H1 (cell line): ENCODE measurements around the gene TRAPPC2L. TPM values are rescaled to one million over a fixed set of nuclear protein-coding genes. Genes with fewer than 3 reads are reported as not detected.

Experiments
- CTCF ChIA-PET: fragments of 300-600 bp; sonication (Branson Sonifier 250); formaldehyde crosslinking; loops from one replicate; lab custom pipeline; 2021; ENCODE audit not compliant: partially characterized antibody; lab: Charles Lee
- POLR2A ChIA-PET: fragments of 300-600 bp; sonication (Branson Sonifier 250); formaldehyde crosslinking; loops from one replicate; lab custom pipeline; 2021; ENCODE audit warnings: inconsistent platforms; ENCODE audit not compliant: partially characterized antibody; lab: Charles Lee
- DNase-seq, 2 experiments: peaks; one replicate each; pipeline versions ENCODE4 v3.0.0 to v3.0.0-alpha.2; 2010 to 2022; ENCODE audit warnings: low spot score in 2 of 2, low read depth in 1 of 2, mixed read lengths in 1 of 2
- FAIRE-seq: peaks from 2 replicates; lab custom pipeline; 2011; peaks lifted over from hg19 to GRCh38; lab: Jason Lieb, UNC
- H2AFZ ChIP-seq: 2 replicates; pipeline ENCODE4 v1.8.1; 2012; ENCODE audit warnings: low read length, inconsistent platforms
- H2AK5ac ChIP-seq: 2 replicates; pipeline ENCODE4 v1.6.1; 2013; ENCODE audit warnings: low read depth, low read length
- H2BK120ac ChIP-seq: replicated peaks from 2 replicates; pipeline ENCODE3; 2013; ENCODE audit warnings: low read depth, low read length, inconsistent platforms
- H2BK12ac ChIP-seq: 2 replicates; pipeline ENCODE4 v1.6.1; 2013; ENCODE audit warnings: low read depth, low read length
- H2BK15ac ChIP-seq: 2 replicates; pipeline ENCODE4 v1.6.1; 2013; ENCODE audit warnings: low read length
- H2BK20ac ChIP-seq: 2 replicates; pipeline ENCODE4 v1.6.1; 2013; ENCODE audit warnings: low read length
- H2BK5ac ChIP-seq: 2 replicates; pipeline ENCODE4 v1.6.1; 2013; ENCODE audit warnings: low read depth, low read length
- H3K14ac ChIP-seq: 2 replicates; pipeline ENCODE4 v1.6.1; 2013; ENCODE audit warnings: inconsistent platforms; ENCODE audit not compliant: insufficient read length
- H3K18ac ChIP-seq: 2 replicates; pipeline ENCODE4 v1.6.1; 2013; ENCODE audit warnings: low read length; ENCODE audit errors: extremely low read depth
- H3K23ac ChIP-seq: 2 replicates; pipeline ENCODE4 v1.6.1; 2013; ENCODE audit warnings: inconsistent platforms; ENCODE audit not compliant: insufficient read length
- H3K23me2 ChIP-seq: 2 replicates; pipeline ENCODE4 v1.6.1; 2013; ENCODE audit warnings: low read depth, low read length
- H3K27ac ChIP-seq: 2 replicates; pipeline ENCODE4 v1.6.1; 2011; ENCODE audit warnings: low read depth, low read length, inconsistent platforms
- H3K27me3 ChIP-seq, 4 experiments: replicated peaks in 1 of 4; 1 replicate in 1 of 4; 2 replicates in 3 of 4; pipeline versions ENCODE4 v1.6.1 to v1.8.1; 2011 to 2013; ENCODE audit warnings: low read length in 3 of 4, mild to moderate bottlenecking in 3 of 4, inconsistent platforms in 2 of 4, mixed read lengths in 2 of 4, moderate library complexity in 1 of 4; ENCODE audit not compliant: control insufficient read depth in 3 of 4, insufficient read depth in 3 of 4; ENCODE audit errors: extremely low read depth in 1 of 4
- H3K36me3 ChIP-seq, 4 experiments: 2 replicates each; pipeline versions ENCODE4 v1.6.1 to v1.8.1; 2011 to 2013; ENCODE audit warnings: mild to moderate bottlenecking in 4 of 4, low read length in 3 of 4, moderate library complexity in 2 of 4, control low read depth in 1 of 4, inconsistent platforms in 1 of 4; ENCODE audit not compliant: insufficient read depth in 4 of 4, control insufficient read depth in 2 of 4
- H3K4ac ChIP-seq: replicated peaks from 2 replicates; pipeline ENCODE3; 2013; ENCODE audit warnings: low read length, low read depth, mixed read lengths, inconsistent platforms; ENCODE audit not compliant: insufficient read length
- H3K4me1 ChIP-seq, 4 experiments: replicated peaks in 1 of 4; 1 replicate in 1 of 4; 2 replicates in 3 of 4; pipeline versions ENCODE4 v1.6.1 to v1.8.1; 2011 to 2013; ENCODE audit warnings: low read length in 3 of 4, inconsistent platforms in 2 of 4, mixed read lengths in 1 of 4; ENCODE audit not compliant: insufficient read depth in 4 of 4, control insufficient read depth in 3 of 4
- H3K4me2 ChIP-seq, 2 experiments: 2 replicates each; pipeline versions ENCODE4 v1.6.1 to v1.8.1; 2011 to 2013; ENCODE audit warnings: low read depth in 2 of 2, low read length in 2 of 2, control low read depth in 1 of 2, inconsistent platforms in 1 of 2, mild to moderate bottlenecking in 1 of 2; ENCODE audit not compliant: insufficient read depth in 1 of 2
- H3K4me3 ChIP-seq, 4 experiments: fragments of 200-600, 300-600 bp in 1 of 4; sonication (generic), shearing (Covaris generic), sonication (Bioruptor Twin) in 1 of 4; 2 replicates each; pipeline versions ENCODE4 v1.5.1 to v1.8.1; 2011 to 2016; ENCODE audit warnings: low read length in 4 of 4, low read depth in 3 of 4, control low read depth in 2 of 4, inconsistent platforms in 2 of 4, mild to moderate bottlenecking in 2 of 4, mixed read lengths in 1 of 4, moderate library complexity in 1 of 4; ENCODE audit not compliant: insufficient read depth in 2 of 4; ENCODE audit errors: extremely low read depth in 1 of 4
- H3K56ac ChIP-seq: replicated peaks from 2 replicates; pipeline ENCODE3; 2013; ENCODE audit warnings: low read depth, mild to moderate bottlenecking, mixed read lengths, low read length, inconsistent platforms; ENCODE audit not compliant: insufficient read length
- H3K79me1 ChIP-seq: 2 replicates; pipeline ENCODE4 v1.6.1; 2013; ENCODE audit warnings: low read depth, low read length, control low read depth
- H3K79me2 ChIP-seq, 2 experiments: 2 replicates each; pipeline versions ENCODE4 v1.6.1 to v1.8.1; 2012 to 2013; ENCODE audit warnings: low read length in 2 of 2, mild to moderate bottlenecking in 2 of 2, inconsistent platforms in 1 of 2; ENCODE audit not compliant: insufficient read depth in 2 of 2, control insufficient read depth in 1 of 2
- H3K9ac ChIP-seq, 4 experiments: replicated peaks in 1 of 4; 1 replicate in 1 of 4; 2 replicates in 3 of 4; pipeline versions ENCODE4 v1.6.1 to v1.8.1; 2011 to 2013; ENCODE audit warnings: low read depth in 3 of 4, low read length in 3 of 4, control low read depth in 2 of 4, mild to moderate bottlenecking in 2 of 4, moderate library complexity in 2 of 4, inconsistent platforms in 1 of 4; ENCODE audit errors: extremely low read depth in 1 of 4
- H3K9me3 ChIP-seq, 2 experiments: 2 replicates each; pipeline versions ENCODE4 v1.6.1 to v1.8.1; 2012 to 2013; ENCODE audit warnings: mild to moderate bottlenecking in 2 of 2, moderate library complexity in 2 of 2, control low read depth in 1 of 2, inconsistent platforms in 1 of 2, low read depth in 1 of 2, low read length in 1 of 2, mixed read lengths in 1 of 2; ENCODE audit not compliant: insufficient read depth in 2 of 2
- H4K20me1 ChIP-seq, 2 experiments: replicated peaks in 1 of 2; 2 replicates each; pipeline versions ENCODE3 to v1.8.1; 2011 to 2013; ENCODE audit warnings: inconsistent platforms in 2 of 2, low read length in 2 of 2, mild to moderate bottlenecking in 1 of 2; ENCODE audit not compliant: insufficient read depth in 2 of 2, control insufficient read depth in 1 of 2
- H4K5ac ChIP-seq: 2 replicates; pipeline ENCODE4 v1.6.1; 2013; ENCODE audit warnings: low read length, low read depth, mixed read lengths, inconsistent platforms; ENCODE audit not compliant: insufficient read length
- H4K8ac ChIP-seq: 2 replicates; pipeline ENCODE4 v1.8.0; 2013; ENCODE audit warnings: mild to moderate bottlenecking, moderate library complexity, low read length, inconsistent platforms; ENCODE audit not compliant: insufficient read depth; ENCODE audit errors: extremely low read depth
- H4K91ac ChIP-seq: replicated peaks from 2 replicates; pipeline ENCODE3; 2013; ENCODE audit warnings: low read length, mixed read lengths, inconsistent platforms; ENCODE audit not compliant: insufficient read length
- ASH2L ChIP-seq: fragments of 200-600, 300-600 bp; sonication (generic); IDR thresholded peaks from one replicate; pipeline ENCODE4 v1.7.1; 2017; ENCODE audit warnings: low read length
- BRCA1 ChIP-seq: IDR thresholded peaks from 2 replicates; pipeline ENCODE4 v1.6.1; 2012; ENCODE audit warnings: low read depth, low read length, improper control_type of control experiment
- CHD2 ChIP-seq: IDR thresholded peaks from 2 replicates; pipeline ENCODE4 v1.6.1; 2012; ENCODE audit warnings: low read length, improper control_type of control experiment
- HDAC2 ChIP-seq, 2 experiments: fragments of 300-600 bp in 1 of 2; sonication (generic) in 1 of 2; IDR thresholded peaks; 2 replicates each; pipeline ENCODE4 v1.6.1; 2011 to 2012; ENCODE audit warnings: low read depth in 2 of 2, low read length in 2 of 2, mild to moderate bottlenecking in 2 of 2, moderate library complexity in 2 of 2, borderline replicate concordance in 1 of 2, inconsistent platforms in 1 of 2
- JUN ChIP-seq: IDR thresholded peaks from 2 replicates; pipeline ENCODE4 v1.6.1; 2011; ENCODE audit warnings: low read depth, mild to moderate bottlenecking, improper control_type of control experiment, low read length
- KDM1A ChIP-seq: fragments of 200-600, 300-600 bp; sonication (generic); IDR thresholded peaks from 2 replicates; pipeline ENCODE4 v1.7.1; 2016; ENCODE audit warnings: mild to moderate bottlenecking, low read length, borderline replicate concordance
- NRF1 ChIP-seq: IDR thresholded peaks from 2 replicates; pipeline ENCODE4 v1.6.1; 2011; ENCODE audit warnings: mild to moderate bottlenecking, low read depth, low read length, improper control_type of control experiment
- POLR2A ChIP-seq, 2 experiments: IDR thresholded peaks; 1 replicate in 1 of 2; 2 replicates in 1 of 2; pipeline ENCODE4 v1.6.1; 2011; ENCODE audit warnings: low read depth in 2 of 2, low read length in 2 of 2, mild to moderate bottlenecking in 2 of 2; ENCODE audit errors: control extremely low read depth in 1 of 2
- RXRA ChIP-seq: IDR thresholded peaks from 2 replicates; pipeline ENCODE4 v1.6.1; 2011; ENCODE audit warnings: low read depth, mild to moderate bottlenecking, low read length, moderate library complexity; ENCODE audit not compliant: insufficient read depth
- TAF1 ChIP-seq: IDR thresholded peaks from 2 replicates; pipeline ENCODE4 v1.6.1; 2011; ENCODE audit warnings: mild to moderate bottlenecking, low read depth, low read length
- TAF7 ChIP-seq: optimal IDR thresholded peaks from 2 replicates; pipeline ENCODE3; 2011; ENCODE audit warnings: low read depth, mild to moderate bottlenecking, inconsistent platforms, low read length, moderate library complexity, borderline replicate concordance
- WGBS, 2 experiments: shearing (Covaris generic) in 1 of 2; methylation state at CpG; one replicate each; pipeline versions ENCODE4 v1.1.6 to v1.1.7; 2013 to 2015; ENCODE audit warnings: low lambda C conversion rate in 2 of 2, mixed read lengths in 2 of 2, inconsistent platforms in 1 of 2, low coverage in 1 of 2, missing lambda C conversion rate in 1 of 2; ENCODE audit not compliant: insufficient replicate concordance in 2 of 2, insufficient coverage in 1 of 2, insufficient read length in 1 of 2; ENCODE audit errors: extremely low coverage in 1 of 2, missing lambda C conversion rate in 1 of 2; 5-methylcytosine and 5-hydroxymethylcytosine counted together
- polyA plus RNA-seq, 7 experiments: library from polyadenylated mRNA; depleted of rRNA in 3 of 7; stranded (reverse) in 5 of 7; unstranded in 2 of 7; fragments of >200 nt in 5 of 7; fragments of 200-250 nt in 2 of 7; gene quantifications; 1 replicate in 5 of 7; 2 replicates in 1 of 7; 4 replicates in 1 of 7; pipeline versions ENCODE4 v1.2.1 to v1.2.3, GENCODE V29; 2011 to 2013; ENCODE audit warnings: missing spikeins in 2 of 7, mixed read lengths in 2 of 7
- total RNA-seq: library from RNA; stranded (reverse); fragmentation: NEBNext Ultra II Directional; extraction: Animal tissue kit (Norgen Biotek cat#: 25700); gene quantifications from 2 replicates; pipeline ENCODE4 v1.2.1, GENCODE V29; 2021

TRAPPC2L gene
- total and polyA plus RNA-seq, 2 of the 8 experiments (the other 6 are each of a cell fraction or from before 2014, with no cell fraction given) = 98.7 to 133 TPM

GRCh38 chr16:88872650-88873331, 15.9 kb downstream of the TRAPPC2L start:
- no peak overlapping the region for H4K91ac ChIP-seq
- no peak overlapping the region for H2BK5ac ChIP-seq
- FAIRE-seq = no peak
- no peaks in the 10 kb centered on the region for H3K79me2 ChIP-seq
- H3K14ac ChIP-seq = no peak overlapping the region
- no peak overlapping the region for H2BK12ac ChIP-seq
- no peak overlapping the region for H3K9ac ChIP-seq
- no peaks in the 10 kb centered on the region for H3K27me3 ChIP-seq
- H2BK20ac ChIP-seq = no peak overlapping the region
- no peak overlapping the region for H3K4ac ChIP-seq
- H3K23ac ChIP-seq = no peak overlapping the region
- ChIA-PET CTCF (interaction anchor here (1.4 kb wide), 1 partner anchor 15 kb away, joined by 5 read pairs; no protein-coding TSS in a partner anchor), POLR2A (interaction anchor here (0.8 to 2.6 kb wide), 4 partner anchors 9 to 63 kb away, joined by 3 to 8 read pairs (median 6); no protein-coding TSS in a partner anchor)
- no peak overlapping the region for H2AK5ac ChIP-seq
- 92% methylated on average over 23 of the region's 25 CpGs; no CpG with 5 or more reads in 1 of the 2 experiments for WGBS, 2 experiments
- no peak overlapping the region for H2AFZ ChIP-seq
- no peak for DNase-seq
- no peak overlapping the region for H3K4me3 ChIP-seq
- H3K23me2 ChIP-seq = no peaks in the 10 kb centered on the region
- H2BK15ac ChIP-seq = no peak overlapping the region
- no peak overlapping the region for H3K27ac ChIP-seq
- peak overlapping the region; percentile 25 for H4K8ac ChIP-seq
- H3K18ac ChIP-seq = no peak overlapping the region
- no peaks in the 10 kb centered on the region; a peak in 1 of 7 replicates for H3K4me1 ChIP-seq
- no peak overlapping the region for H2BK120ac ChIP-seq
- no peaks in the 10 kb centered on the region for H4K20me1 ChIP-seq
- no peaks in the 10 kb centered on the region; a peak in 1 of 4 replicates for H3K9me3 ChIP-seq
- no peak overlapping the region for H4K5ac ChIP-seq
- H3K36me3 ChIP-seq = no peaks in the 10 kb centered on the region
- no peak overlapping the region for H3K56ac ChIP-seq
- no peaks in the 10 kb centered on the region for H3K79me1 ChIP-seq
- H3K4me2 ChIP-seq = no peak overlapping the region
- TF ChIP-seq RXRA = no peak
- no peak for TF ChIP-seq BRCA1
- TF ChIP-seq TAF7 = no peak
- TF ChIP-seq POLR2A (IDR thresholded peaks at IDR 0.05; ENCODE audit: control extremely low read depth in 1 of 2, low read depth in 2 of 2, low read length in 2 of 2) = no peak
- TF ChIP-seq HDAC2 (IDR thresholded peaks at IDR 0.05; ENCODE audit: borderline replicate concordance in 1 of 2, low read depth in 2 of 2, low read length in 2 of 2) = no peak
- TF ChIP-seq CHD2 = no peak
- no peak for TF ChIP-seq KDM1A
- TF ChIP-seq TAF1 = no peak
- TF ChIP-seq ASH2L = no peak
- no peak for TF ChIP-seq JUN
- TF ChIP-seq NRF1 = no peak
